Mesothelial cell of epicardium (in vitro differentiated cells): ENCODE data around the gene CAPZA1. TPM values are rescaled to one million over a fixed set of nuclear protein-coding genes. Genes with fewer than 3 reads are reported as not detected.

Experiments
- DNase-seq, 2 experiments: peaks; one replicate each; pipeline ENCODE4 v3.0.0; 2021; ENCODE audit warnings: low spot score in 2 of 2; ENCODE audit not compliant: unreplicated experiment in 2 of 2
- H3K27ac Mint-ChIP-seq: 2 replicates; pipeline ENCODE4 v1.8.0; 2021; ENCODE audit warnings: mixed read lengths
- H3K27me3 Mint-ChIP-seq: 2 replicates; pipeline ENCODE4 v1.8.0; 2021; ENCODE audit warnings: low read depth, mixed read lengths
- H3K36me3 Mint-ChIP-seq: 2 replicates; pipeline ENCODE4 v1.8.0; 2021; ENCODE audit warnings: mixed read lengths
- H3K4me1 Mint-ChIP-seq: 2 replicates; pipeline ENCODE4 v1.8.0; 2021; ENCODE audit warnings: mixed read lengths
- H3K4me3 Mint-ChIP-seq: 2 replicates; pipeline ENCODE4 v1.8.0; 2021; ENCODE audit warnings: mild to moderate bottlenecking, moderate library complexity, mixed read lengths
- H3K9me3 Mint-ChIP-seq: 2 replicates; pipeline ENCODE4 v1.8.0; 2021; ENCODE audit warnings: mixed read lengths
- total RNA-seq: library from RNA; stranded (reverse); gene quantifications from 3 replicates; pipeline ENCODE4 v1.2.1, GENCODE V29; 2021
- TF ChIP-seq, protein P1 (sequence below): fragments of 200-600 bp; sonication (generic); IDR thresholded peaks from one replicate; pipeline ENCODE4 v1.5.0; 2021; ENCODE audit warnings: antibody characterized with exemption; ENCODE audit not compliant: unreplicated experiment

Gene CAPZA1
- total RNA-seq, 1 donor from 2014 or later = 109 TPM

DNA sequence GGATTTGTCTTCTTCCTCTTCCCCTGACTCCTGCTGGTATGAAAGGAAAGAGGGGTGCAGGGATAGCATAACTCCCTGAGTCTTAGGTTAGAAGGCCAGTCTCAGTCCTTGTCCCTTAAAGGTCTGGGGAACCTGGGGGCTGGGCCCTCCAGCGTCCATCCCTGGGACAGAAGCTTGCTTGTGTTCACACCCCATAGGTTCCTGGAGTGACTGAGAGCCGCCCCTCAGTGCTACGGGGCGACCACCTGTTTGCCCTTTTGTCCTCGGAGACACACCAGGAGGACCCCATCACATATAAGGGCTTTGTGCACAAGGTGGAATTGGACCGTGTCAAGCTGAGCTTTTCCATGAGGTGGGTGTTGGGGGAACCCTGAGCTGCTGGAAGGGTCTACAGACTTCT lies 74.2 kb downstream of the CAPZA1 start:
- TF ChIP-seq, protein P1, sequence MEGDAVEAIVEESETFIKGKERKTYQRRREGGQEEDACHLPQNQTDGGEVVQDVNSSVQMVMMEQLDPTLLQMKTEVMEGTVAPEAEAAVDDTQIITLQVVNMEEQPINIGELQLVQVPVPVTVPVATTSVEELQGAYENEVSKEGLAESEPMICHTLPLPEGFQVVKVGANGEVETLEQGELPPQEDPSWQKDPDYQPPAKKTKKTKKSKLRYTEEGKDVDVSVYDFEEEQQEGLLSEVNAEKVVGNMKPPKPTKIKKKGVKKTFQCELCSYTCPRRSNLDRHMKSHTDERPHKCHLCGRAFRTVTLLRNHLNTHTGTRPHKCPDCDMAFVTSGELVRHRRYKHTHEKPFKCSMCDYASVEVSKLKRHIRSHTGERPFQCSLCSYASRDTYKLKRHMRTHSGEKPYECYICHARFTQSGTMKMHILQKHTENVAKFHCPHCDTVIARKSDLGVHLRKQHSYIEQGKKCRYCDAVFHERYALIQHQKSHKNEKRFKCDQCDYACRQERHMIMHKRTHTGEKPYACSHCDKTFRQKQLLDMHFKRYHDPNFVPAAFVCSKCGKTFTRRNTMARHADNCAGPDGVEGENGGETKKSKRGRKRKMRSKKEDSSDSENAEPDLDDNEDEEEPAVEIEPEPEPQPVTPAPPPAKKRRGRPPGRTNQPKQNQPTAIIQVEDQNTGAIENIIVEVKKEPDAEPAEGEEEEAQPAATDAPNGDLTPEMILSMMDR = no peak
- Mint-ChIP-seq H3K27me3 (no peaks in the 10 kb centered on the region), H3K4me1 (peaks cover 17% of the 10 kb centered on the region), H3K27ac (no peak overlapping the region), H3K36me3 (peaks cover 38% of the 10 kb centered on the region), H3K4me3 (no peak overlapping the region), H3K9me3 (no peaks in the 10 kb centered on the region)
- DNase-seq = no peak

DNA sequence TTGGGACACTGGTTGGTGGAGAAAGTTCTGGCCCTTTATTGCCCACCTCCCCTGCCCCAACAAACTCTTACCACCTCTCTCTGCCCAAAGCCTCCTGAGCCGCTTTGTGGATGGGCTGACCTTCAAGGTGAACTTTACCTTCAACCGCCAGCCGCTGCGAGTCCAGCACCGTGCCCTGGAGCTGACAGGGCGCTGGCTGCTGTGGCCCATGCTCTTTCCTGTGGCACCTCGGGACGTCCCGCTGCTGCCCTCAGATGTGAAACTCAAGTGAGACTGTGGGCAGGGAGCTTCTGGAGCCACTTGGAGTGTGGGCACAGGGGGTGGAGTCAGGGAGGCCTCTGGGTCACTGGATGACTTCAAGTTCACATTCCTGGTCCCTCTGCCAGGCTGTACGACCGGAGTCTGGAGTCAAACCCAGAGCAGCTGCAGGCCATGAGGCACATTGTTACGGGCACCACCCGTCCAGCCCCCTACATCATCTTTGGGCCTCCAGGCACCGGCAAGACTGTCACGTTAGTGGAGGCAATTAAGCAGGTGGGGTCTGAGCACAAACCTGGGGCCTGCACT lies 74.8 kb downstream of the CAPZA1 start:
- H3K36me3 Mint-ChIP-seq = peaks cover 38% of the 10 kb centered on the region
- TF ChIP-seq, protein P1 = no peak
- H3K27ac Mint-ChIP-seq = no peak overlapping the region
- peaks cover 20% of the 10 kb centered on the region for H3K4me1 Mint-ChIP-seq
- DNase-seq = no peak
- H3K9me3 Mint-ChIP-seq = no peaks in the 10 kb centered on the region
- no peak overlapping the region for H3K4me3 Mint-ChIP-seq
- no peaks in the 10 kb centered on the region for H3K27me3 Mint-ChIP-seq

DNA sequence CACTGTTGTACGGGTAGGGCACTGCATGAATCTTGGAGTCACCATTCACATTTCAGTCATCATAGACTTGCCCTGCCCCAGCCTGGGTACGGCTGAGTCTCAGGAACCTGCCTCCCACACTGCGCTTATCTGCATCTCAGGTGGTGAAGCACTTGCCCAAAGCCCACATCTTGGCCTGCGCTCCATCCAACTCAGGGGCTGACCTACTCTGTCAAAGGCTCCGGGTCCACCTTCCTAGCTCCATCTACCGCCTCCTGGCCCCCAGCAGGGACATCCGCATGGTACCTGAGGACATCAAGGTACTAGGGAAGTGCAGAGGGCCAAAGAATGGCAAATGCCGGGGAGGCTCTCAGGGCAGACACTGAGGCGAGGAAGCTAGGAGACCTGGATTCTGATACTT lies 75.6 kb downstream of the CAPZA1 start:
- TF ChIP-seq, protein P1 = no peak
- no peak for DNase-seq
- no peak overlapping the region for H3K27ac Mint-ChIP-seq
- no peak overlapping the region for H3K4me3 Mint-ChIP-seq
- H3K9me3 Mint-ChIP-seq = no peaks in the 10 kb centered on the region
- H3K27me3 Mint-ChIP-seq = no peaks in the 10 kb centered on the region
- H3K36me3 Mint-ChIP-seq = peaks cover 33% of the 10 kb centered on the region
- peaks cover 29% of the 10 kb centered on the region for H3K4me1 Mint-ChIP-seq

DNA sequence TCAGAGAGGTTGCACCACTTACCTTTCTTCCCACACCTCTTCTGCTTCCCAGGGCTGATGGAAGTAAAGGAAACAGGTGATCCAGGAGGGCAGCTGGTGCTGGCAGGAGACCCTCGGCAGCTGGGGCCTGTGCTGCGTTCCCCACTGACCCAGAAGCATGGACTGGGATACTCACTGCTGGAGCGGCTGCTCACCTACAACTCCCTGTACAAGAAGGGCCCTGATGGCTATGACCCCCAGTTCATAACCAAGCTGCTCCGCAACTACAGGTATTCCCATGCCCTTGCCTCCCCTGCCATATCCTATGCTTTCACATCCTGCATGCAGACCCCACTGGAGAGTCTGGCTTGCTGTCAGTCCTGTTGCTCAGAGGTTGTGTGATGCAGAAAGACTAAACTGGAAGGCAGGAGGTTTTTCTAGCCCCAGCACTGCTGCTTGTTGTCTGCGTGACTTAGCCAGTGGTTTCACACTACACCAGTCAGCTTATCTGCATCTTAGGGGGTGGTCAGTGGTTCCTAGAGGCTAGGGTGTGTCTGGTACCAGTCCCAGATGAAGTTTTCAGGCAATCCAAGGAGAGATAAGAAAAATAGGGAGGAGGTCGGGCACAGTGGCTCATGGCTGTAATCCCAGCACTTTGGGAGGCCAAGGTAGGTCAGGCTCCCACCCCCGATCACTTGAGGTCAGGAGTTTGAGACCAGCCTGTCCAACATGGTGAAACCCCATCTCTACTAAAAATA lies 77.1 kb downstream of the CAPZA1 start:
- DNase-seq = no peak
- Mint-ChIP-seq H3K27me3 (no peaks in the 10 kb centered on the region), H3K4me3 (no peak overlapping the region), H3K9me3 (no peaks in the 10 kb centered on the region), H3K36me3 (peaks cover 33% of the 10 kb centered on the region), H3K4me1 (peaks cover 43% of the 10 kb centered on the region), H3K27ac (no peak overlapping the region)
- TF ChIP-seq, protein P1 = no peak

DNA sequence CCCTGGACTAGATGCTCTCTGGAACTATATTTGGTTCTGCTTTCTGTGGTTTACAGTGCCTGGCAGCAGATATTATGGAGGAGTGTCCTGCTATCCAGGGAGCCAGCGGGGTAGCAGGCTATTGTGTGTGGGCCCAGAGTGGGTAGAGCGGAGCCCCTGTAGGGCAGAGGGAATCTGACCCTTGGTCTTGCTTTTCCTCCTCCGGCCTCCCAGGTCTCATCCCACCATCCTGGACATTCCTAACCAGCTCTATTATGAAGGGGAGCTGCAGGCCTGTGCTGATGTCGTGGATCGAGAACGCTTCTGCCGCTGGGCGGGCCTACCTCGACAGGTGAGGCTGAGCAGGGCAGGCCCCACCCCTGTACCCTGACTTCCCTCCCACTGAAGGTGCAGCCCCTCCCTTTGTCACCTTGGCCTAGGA lies 78.2 kb downstream of the CAPZA1 start:
- Mint-ChIP-seq H3K4me1 (peaks cover 54% of the 10 kb centered on the region), H3K27ac (peak overlapping the region; percentile 34), H3K27me3 (no peaks in the 10 kb centered on the region), H3K4me3 (no peak overlapping the region), H3K36me3 (peaks cover 33% of the 10 kb centered on the region), H3K9me3 (no peaks in the 10 kb centered on the region)
- TF ChIP-seq, protein P1 = no peak
- no peak for DNase-seq
